MM.1S (cell line): ENCODE results near the gene PCDHA4.

ENCODE experiments used
- CTCF ChIP-seq: fragments of 300-600 bp; sonication (generic); IDR thresholded peaks from 2 replicates; pipeline ENCODE4 v1.5.1; 2016; ENCODE audit warnings: antibody characterized with exemption, low read length, mixed read lengths
- EZH2 ChIP-seq: fragments of 300-600 bp; sonication (generic); optimal IDR thresholded peaks from 2 replicates; pipeline ENCODE3; 2017; ENCODE audit warnings: low read depth, mild to moderate bottlenecking, antibody characterized with exemption, low read length, mixed read lengths

GRCh38 chr5:140823475-140823874 lies 16.6 kb downstream of the PCDHA4 start:
- no peak for TF ChIP-seq EZH2
- TF ChIP-seq CTCF, result no peak
